ENCODE data around the gene CLCA2. TPM values are rescaled to one million over a fixed set of nuclear protein-coding genes. Genes with fewer than 3 reads are reported as not detected.

The CLCA2 gene
- total and polyA plus RNA-seq, 2 of the 8 experiments (the other 6 are each of a cell fraction or from before 2014, with no cell fraction given) = not detected

GRCh38 chr1:86387916-86388627, 35.9 kb upstream of the CLCA2 start:
- Histone ChIP-seq H3K14ac (ENCODE audit: insufficient read length) (no peak overlapping the region), H2BK120ac (replicated peaks; ENCODE audit: low read depth, low read length) (no peak overlapping the region), H3K4me3 (ENCODE audit: extremely low read depth in 1 of 4, insufficient read depth in 2 of 4, low read depth in 3 of 4, low read length in 4 of 4) (no peak overlapping the region), H4K20me1 (replicated peaks in 1 of 2; ENCODE audit: control insufficient read depth in 1 of 2, insufficient read depth in 2 of 2, low read length in 2 of 2) (no peaks in the 10 kb centered on the region), H4K8ac (ENCODE audit: extremely low read depth, insufficient read depth, low read length) (no peak overlapping the region), H2BK12ac (ENCODE audit: low read depth, low read length) (no peak overlapping the region), H3K36me3 (ENCODE audit: control insufficient read depth in 2 of 4, insufficient read depth in 4 of 4, low read length in 3 of 4) (no peaks in the 10 kb centered on the region; a peak in 1 of 8 replicates), H3K4me1 (replicated peaks in 1 of 4; ENCODE audit: control insufficient read depth in 3 of 4, insufficient read depth in 4 of 4, low read length in 3 of 4) (no peaks in the 10 kb centered on the region), H3K4me2 (ENCODE audit: insufficient read depth in 1 of 2, low read depth in 2 of 2, low read length in 2 of 2) (no peak overlapping the region), H3K23me2 (ENCODE audit: low read depth, low read length) (no peaks in the 10 kb centered on the region), H3K23ac (ENCODE audit: insufficient read length) (no peak overlapping the region), H4K91ac (replicated peaks; ENCODE audit: insufficient read length, low read length) (no peak overlapping the region), H3K9ac (replicated peaks in 1 of 4; ENCODE audit: extremely low read depth in 1 of 4, low read depth in 3 of 4, low read length in 3 of 4) (no peak overlapping the region), H3K18ac (ENCODE audit: extremely low read depth, low read length) (no peak overlapping the region), H3K79me2 (ENCODE audit: control insufficient read depth in 1 of 2, insufficient read depth in 2 of 2, low read length in 2 of 2) (peaks cover 0 to 40% of the 10 kb centered on the region in 2 experiments; a peak in 2 of 4 replicates), H3K27me3 (replicated peaks in 1 of 4; ENCODE audit: control insufficient read depth in 3 of 4, extremely low read depth in 1 of 4, insufficient read depth in 3 of 4, low read length in 3 of 4) (no peaks in the 10 kb centered on the region), H2BK15ac (ENCODE audit: low read length) (no peak overlapping the region), H4K5ac (ENCODE audit: insufficient read length, low read depth, low read length) (no peak overlapping the region), H2AK5ac (ENCODE audit: low read depth, low read length) (no peak overlapping the region), H3K79me1 (ENCODE audit: low read depth, low read length) (no peaks in the 10 kb centered on the region), H2BK20ac (ENCODE audit: low read length) (no peak overlapping the region), H2AFZ (ENCODE audit: low read length) (no peak overlapping the region), H3K4ac (replicated peaks; ENCODE audit: insufficient read length, low read depth, low read length) (no peak overlapping the region), H2BK5ac (ENCODE audit: low read depth, low read length) (no peak overlapping the region), H3K56ac (replicated peaks; ENCODE audit: insufficient read length, low read depth, low read length) (no peak overlapping the region), H3K27ac (ENCODE audit: low read depth, low read length) (no peak overlapping the region), H3K9me3 (ENCODE audit: insufficient read depth in 2 of 2, low read depth in 1 of 2, low read length in 1 of 2) (no peaks in the 10 kb centered on the region)
- TF ChIP-seq GTF2F1 (IDR thresholded peaks at IDR 0.05; ENCODE audit: borderline replicate concordance, low read depth, low read length) (no peak), CTBP2 (IDR thresholded peaks at IDR 0.05; ENCODE audit: borderline replicate concordance, insufficient read depth, insufficient read length, low read length) (no peak), TAF7 (optimal IDR thresholded peaks at IDR 0.05; ENCODE audit: borderline replicate concordance, low read depth, low read length) (no peak), TEAD4 (IDR thresholded peaks at IDR 0.05; ENCODE audit: low read depth, low read length) (no peak), CBX8 (IDR thresholded peaks at IDR 0.05; ENCODE audit: borderline replicate concordance, low read depth, low read length) (no peak), RXRA (IDR thresholded peaks at IDR 0.05; ENCODE audit: insufficient read depth, low read depth, low read length) (no peak), ATF3 (IDR thresholded peaks at IDR 0.05; ENCODE audit: insufficient read depth, low read depth, low read length) (no peak)
- 86% methylated on average over 3 of the region's 3 CpGs; no CpG with 5 or more reads in 1 of the 2 experiments for WGBS, 2 experiments (ENCODE audit: extremely low coverage in 1 of 2, insufficient coverage in 1 of 2, insufficient read length in 1 of 2, insufficient replicate concordance in 2 of 2, low coverage in 1 of 2, low lambda C conversion rate in 2 of 2, missing lambda C conversion rate in 1 of 2)
- CTCF ChIA-PET (ENCODE audit: partially characterized antibody) = interaction anchor here (0.7 to 1.2 kb wide), 3 partner anchors 15 to 113 kb away, joined by 3 read pairs; no protein-coding TSS in a partner anchor
- no peak for DNase-seq (ENCODE audit: low read depth in 1 of 2, low spot score in 2 of 2)
- FAIRE-seq = no peak
- POLR2A ChIA-PET (ENCODE audit: partially characterized antibody) = no interaction called here

Measured in H1 (cell line).